ENCODE measurements around the gene GRHPR.

GRCh38 chr9:37451628-37452027 is 29.1 kb downstream of the GRHPR start:
- TF ChIP-seq EP300 (IDR thresholded peaks at IDR 0.05): no peak
- TF ChIP-seq CTCF (IDR thresholded peaks at IDR 0.05): no peak
- TF ChIP-seq ATOH8 (CRISPR knock-in tag; IDR thresholded peaks at IDR 0.05; ENCODE audit: low read depth): no peak
- no peak for TF ChIP-seq BHLHE40 (IDR thresholded peaks at IDR 0.05; ENCODE audit: low read depth, low read length)
- no peak for TF ChIP-seq POLR2A (IDR thresholded peaks at IDR 0.05; ENCODE audit: low read length)

All from A549 (cell line).